Endometrium (tissue), 2 donors: ENCODE results near the gene EPHB2.

ENCODE experiments used
- FAIRE-seq: peaks from 2 replicates; lab custom pipeline; 2012; peaks lifted over from hg19 to GRCh38; lab: Jason Lieb, UNC
- donor health status: control.
- donor health status: control.

The EPHB2 gene

GRCh38 chr1:22958556-22958955 is 247.9 kb downstream of the EPHB2 start:
- no peak for FAIRE-seq

GRCh38 chr1:22959545-22960360 is 249.1 kb downstream of the EPHB2 start:
- no peak for FAIRE-seq

GRCh38 chr1:22962558-22962957 is 251.9 kb downstream of the EPHB2 start:
- no peak for FAIRE-seq

GRCh38 chr1:22963044-22963677 is 252.5 kb downstream of the EPHB2 start:
- no peak for FAIRE-seq

GRCh38 chr1:22966309-22966708 is 255.7 kb downstream of the EPHB2 start:
- no peak for FAIRE-seq

- FAIRE-seq: no peak
Measured at GRCh38 chr1:22967833-22968232, 257.2 kb downstream of the EPHB2 start.

- FAIRE-seq: no peak
Measured at GRCh38 chr1:22969304-22969709, 258.7 kb downstream of the EPHB2 start.

GRCh38 chr1:22970096-22970495 is 259.5 kb downstream of the EPHB2 start:
- no peak for FAIRE-seq
